SK-N-SH (cell line): ENCODE measurements around the gene PTPRG.

ENCODE experiments used
- CHD2 ChIP-seq: fragments of 150-350 bp; IDR thresholded peaks from 2 replicates; pipeline ENCODE4 v1.6.1; 2018; ENCODE audit warnings: low read length; ENCODE audit not compliant: partially characterized antibody
- FOXJ3 ChIP-seq: sonication (generic); formaldehyde crosslinking; IDR thresholded peaks from 2 replicates; pipeline ENCODE4 v1.5.1; 2020; ENCODE audit warnings: mild to moderate bottlenecking, missing genetic modification reagents
- FOXM1 ChIP-seq: IDR thresholded peaks from 2 replicates; pipeline ENCODE4 v1.4.0; 2012; ENCODE audit warnings: low read depth, mild to moderate bottlenecking
- JUND ChIP-seq: IDR thresholded peaks from 2 replicates; pipeline ENCODE4 v1.4.0; 2012
- NFIC ChIP-seq: IDR thresholded peaks from 2 replicates; pipeline ENCODE4 v1.4.0; 2012; ENCODE audit warnings: borderline replicate concordance
- NRF1 ChIP-seq: IDR thresholded peaks from 2 replicates; pipeline ENCODE4 v1.6.1; 2012; ENCODE audit warnings: low read depth, mild to moderate bottlenecking, low read length
- POLR2AphosphoS5 ChIP-seq: IDR thresholded peaks from 2 replicates; pipeline ENCODE4 v1.6.1; 2012; ENCODE audit warnings: low read depth, low read length
- RCOR1 ChIP-seq: fragments of 150-350 bp; IDR thresholded peaks from 2 replicates; pipeline ENCODE4 v1.6.1; 2017; ENCODE audit warnings: antibody characterized with exemption, low read length
- REST ChIP-seq: IDR thresholded peaks from 2 replicates; pipeline ENCODE4 v1.6.1; 2012; ENCODE audit warnings: mild to moderate bottlenecking, low read depth, low read length, moderate library complexity
- SMC3 ChIP-seq: IDR thresholded peaks from 2 replicates; pipeline ENCODE4 v1.6.1; 2012; ENCODE audit warnings: low read depth, low read length, improper control_type of control experiment
- TAF1 ChIP-seq: IDR thresholded peaks from 2 replicates; pipeline ENCODE4 v1.6.1; 2012; ENCODE audit warnings: low read depth, mild to moderate bottlenecking, low read length, moderate library complexity, borderline replicate concordance
- TF ChIP-seq, protein P1 (sequence below): fragments of 200-600 bp; sonication (generic); IDR thresholded peaks from 2 replicates; pipeline ENCODE4 v1.6.1; 2017; ENCODE audit warnings: antibody characterized with exemption, mild to moderate bottlenecking, moderate library complexity
- TF ChIP-seq, protein P2 (sequence below): IDR thresholded peaks from 2 replicates; pipeline ENCODE4 v1.4.0; 2012; ENCODE audit warnings: low read depth
- TF ChIP-seq, protein P3 (sequence below): fragments of 150-350 bp; IDR thresholded peaks from 2 replicates; pipeline ENCODE4 v1.6.1; 2016; ENCODE audit warnings: mild to moderate bottlenecking, low read depth, low read length

GRCh38 chr3:61997101-61997500 is 435.7 kb downstream of the PTPRG start:
- TF ChIP-seq FOXJ3 (CRISPR knock-in tag) = 0 out of 2 replicates have a peak, but pooled peaks have one; percentile 36
- TF ChIP-seq NFIC = no peak
- TF ChIP-seq, protein P1, sequence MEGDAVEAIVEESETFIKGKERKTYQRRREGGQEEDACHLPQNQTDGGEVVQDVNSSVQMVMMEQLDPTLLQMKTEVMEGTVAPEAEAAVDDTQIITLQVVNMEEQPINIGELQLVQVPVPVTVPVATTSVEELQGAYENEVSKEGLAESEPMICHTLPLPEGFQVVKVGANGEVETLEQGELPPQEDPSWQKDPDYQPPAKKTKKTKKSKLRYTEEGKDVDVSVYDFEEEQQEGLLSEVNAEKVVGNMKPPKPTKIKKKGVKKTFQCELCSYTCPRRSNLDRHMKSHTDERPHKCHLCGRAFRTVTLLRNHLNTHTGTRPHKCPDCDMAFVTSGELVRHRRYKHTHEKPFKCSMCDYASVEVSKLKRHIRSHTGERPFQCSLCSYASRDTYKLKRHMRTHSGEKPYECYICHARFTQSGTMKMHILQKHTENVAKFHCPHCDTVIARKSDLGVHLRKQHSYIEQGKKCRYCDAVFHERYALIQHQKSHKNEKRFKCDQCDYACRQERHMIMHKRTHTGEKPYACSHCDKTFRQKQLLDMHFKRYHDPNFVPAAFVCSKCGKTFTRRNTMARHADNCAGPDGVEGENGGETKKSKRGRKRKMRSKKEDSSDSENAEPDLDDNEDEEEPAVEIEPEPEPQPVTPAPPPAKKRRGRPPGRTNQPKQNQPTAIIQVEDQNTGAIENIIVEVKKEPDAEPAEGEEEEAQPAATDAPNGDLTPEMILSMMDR = no peak
- no peak for TF ChIP-seq REST
- TF ChIP-seq NRF1 = no peak
- no peak for TF ChIP-seq JUND
- no peak for TF ChIP-seq TAF1
- no peak for TF ChIP-seq RCOR1
- TF ChIP-seq, protein P2, sequence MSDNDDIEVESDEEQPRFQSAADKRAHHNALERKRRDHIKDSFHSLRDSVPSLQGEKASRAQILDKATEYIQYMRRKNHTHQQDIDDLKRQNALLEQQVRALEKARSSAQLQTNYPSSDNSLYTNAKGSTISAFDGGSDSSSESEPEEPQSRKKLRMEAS = no peak
- no peak for TF ChIP-seq CHD2
- no peak for TF ChIP-seq SMC3
- no peak for TF ChIP-seq POLR2AphosphoS5
- TF ChIP-seq, protein P3, sequence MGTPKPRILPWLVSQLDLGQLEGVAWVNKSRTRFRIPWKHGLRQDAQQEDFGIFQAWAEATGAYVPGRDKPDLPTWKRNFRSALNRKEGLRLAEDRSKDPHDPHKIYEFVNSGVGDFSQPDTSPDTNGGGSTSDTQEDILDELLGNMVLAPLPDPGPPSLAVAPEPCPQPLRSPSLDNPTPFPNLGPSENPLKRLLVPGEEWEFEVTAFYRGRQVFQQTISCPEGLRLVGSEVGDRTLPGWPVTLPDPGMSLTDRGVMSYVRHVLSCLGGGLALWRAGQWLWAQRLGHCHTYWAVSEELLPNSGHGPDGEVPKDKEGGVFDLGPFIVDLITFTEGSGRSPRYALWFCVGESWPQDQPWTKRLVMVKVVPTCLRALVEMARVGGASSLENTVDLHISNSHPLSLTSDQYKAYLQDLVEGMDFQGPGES = no peak
- TF ChIP-seq FOXM1 = no peak
